NCI-H510A (cell line): ENCODE data around the gene SYNPO2.
"Not testable (repeated sequence)": the region's sequence is repeated elsewhere in the genome, so short reads cannot be mapped to it uniquely, and the experiment has no call there.

ENCODE experiments used
- DNase-seq: peaks from one replicate; lab custom pipeline; 2025; lab: John Stamatoyannopoulos, UW

Gene SYNPO2

DNA sequence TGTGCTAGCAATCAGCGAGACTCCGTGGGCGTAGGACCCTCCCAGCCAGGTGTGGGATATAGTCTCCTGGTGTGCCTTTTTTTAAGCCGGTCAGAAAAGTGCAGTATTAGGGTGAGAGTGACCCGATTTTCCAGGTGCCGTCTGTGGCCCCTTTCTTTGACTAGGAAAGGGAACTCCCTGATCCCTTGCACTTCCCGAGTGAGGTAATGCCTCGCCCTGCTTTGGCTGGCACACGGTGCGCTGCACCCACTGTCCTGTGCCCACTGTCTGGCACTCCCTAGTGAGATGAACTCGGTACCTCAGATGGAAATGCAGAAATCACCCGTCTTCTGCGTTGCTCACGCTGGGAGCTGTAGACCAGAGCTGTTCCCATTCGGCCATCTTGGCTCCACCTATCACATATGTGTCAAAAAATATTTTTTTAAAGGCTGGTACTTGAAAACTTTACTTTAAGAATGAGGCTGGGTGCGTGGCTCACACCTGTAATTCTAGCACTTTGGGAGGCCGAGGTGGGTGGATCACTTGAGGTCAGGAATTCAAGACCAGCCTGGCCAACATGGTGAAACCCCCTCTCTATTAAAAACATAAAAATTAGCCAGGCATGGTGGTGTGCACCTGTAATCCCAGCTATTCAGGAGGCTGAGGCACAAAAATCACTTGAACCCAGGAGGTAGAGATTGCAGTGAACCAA lies 179.2 kb downstream of the SYNPO2 start:
- not testable (repeated sequence) for DNase-seq

DNA sequence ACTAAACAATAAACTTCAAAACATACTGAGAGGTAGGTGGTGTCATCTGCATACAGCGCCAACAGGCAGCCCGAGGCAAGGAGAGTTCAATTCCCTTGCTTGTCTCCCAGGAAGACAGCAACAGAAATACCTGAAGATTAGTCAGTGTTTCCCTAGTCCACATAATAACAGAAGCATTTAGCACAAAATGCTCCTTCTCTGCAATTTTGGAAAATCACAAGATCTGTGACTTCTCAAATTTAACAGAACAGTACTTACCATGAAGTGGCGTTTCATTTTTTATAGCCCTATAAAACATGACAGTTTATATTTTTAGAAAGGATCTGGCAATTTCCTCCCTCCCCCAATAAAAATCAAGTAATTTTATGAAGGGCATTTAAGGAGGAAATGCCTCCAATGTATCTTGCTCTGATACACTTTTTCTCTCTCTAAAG lies 179.9 kb downstream of the SYNPO2 start:
- DNase-seq: no peak

DNA sequence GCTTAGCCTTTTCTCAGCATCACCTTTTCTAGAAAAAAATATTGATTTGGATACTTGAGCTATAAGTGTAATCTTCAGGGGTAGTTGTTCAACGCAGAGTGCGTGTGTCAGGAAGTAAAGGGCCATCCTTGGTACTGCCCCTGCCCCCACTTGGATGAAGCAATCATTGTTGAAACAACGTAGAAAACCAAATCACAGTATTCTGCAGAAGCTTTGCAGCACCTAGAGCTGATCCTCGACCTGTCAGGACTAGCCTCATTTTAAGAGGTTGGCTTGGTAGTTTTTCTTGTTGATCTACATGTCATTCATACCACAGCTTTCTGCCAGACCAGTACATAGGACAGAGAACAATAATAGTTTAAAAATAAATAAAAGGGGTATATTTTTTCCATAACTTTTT lies 181.6 kb downstream of the SYNPO2 start:
- DNase-seq: no peak

DNA sequence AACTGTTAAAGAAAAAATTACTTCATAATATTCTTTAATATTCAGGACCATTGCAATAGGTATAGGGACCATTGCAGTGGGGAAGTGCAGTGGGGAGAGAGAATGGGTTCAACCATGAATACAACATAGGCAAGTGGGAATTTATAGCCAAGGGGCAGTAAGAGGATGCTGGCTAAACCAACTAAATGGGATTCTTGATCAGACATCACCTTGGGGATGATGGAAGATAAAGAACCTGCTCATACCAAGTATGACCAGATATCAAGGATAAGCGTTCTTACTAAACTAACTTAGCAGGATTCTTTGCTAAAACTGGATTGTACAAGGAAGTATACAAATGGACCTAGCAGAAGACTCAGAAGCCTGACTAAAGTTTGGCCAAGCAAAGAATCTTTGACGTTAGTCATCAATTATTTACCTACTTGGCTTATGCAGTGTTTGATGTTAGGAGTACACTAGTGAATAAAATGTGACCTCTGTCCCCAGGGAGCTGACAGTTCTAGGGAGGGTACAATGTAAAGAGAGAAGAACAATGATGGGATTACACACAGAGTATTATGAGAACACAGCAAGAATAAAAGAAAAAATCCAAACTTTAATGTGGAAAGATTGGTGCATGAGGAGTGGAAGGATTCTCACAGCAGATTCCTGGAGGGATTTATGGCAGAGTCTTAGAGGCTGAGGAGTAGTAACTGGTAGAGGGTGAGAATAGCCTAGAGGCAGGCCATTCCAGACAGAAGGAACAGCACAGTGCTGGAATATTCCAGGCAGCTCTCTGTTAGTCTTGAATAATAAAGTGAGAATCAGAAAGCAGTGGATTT lies 192.3 kb downstream of the SYNPO2 start:
- no peak for DNase-seq

DNA sequence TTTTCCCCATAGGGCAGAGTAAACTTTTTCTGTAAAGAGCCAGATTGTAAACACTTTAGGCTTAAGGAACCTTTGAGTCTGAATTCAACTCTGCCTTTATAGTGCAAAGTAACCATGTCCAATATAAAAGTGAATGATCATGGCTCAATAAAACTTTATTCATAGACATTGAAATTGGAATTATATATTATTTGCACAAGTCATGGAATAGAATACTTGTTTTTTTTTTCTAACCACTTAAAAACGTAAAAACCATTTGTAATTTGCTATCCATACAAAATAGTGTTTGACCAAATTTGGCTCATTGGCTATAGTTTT lies 192.8 kb downstream of the SYNPO2 start:
- DNase-seq: no peak

- DNase-seq: no peak
These were observed 193.3 kb downstream of the SYNPO2 start for GRCh38 chr4:119081943-119082342.

- no peak for DNase-seq
These were observed 194.0 kb downstream of the SYNPO2 start for GRCh38 chr4:119082661-119083060.

DNA sequence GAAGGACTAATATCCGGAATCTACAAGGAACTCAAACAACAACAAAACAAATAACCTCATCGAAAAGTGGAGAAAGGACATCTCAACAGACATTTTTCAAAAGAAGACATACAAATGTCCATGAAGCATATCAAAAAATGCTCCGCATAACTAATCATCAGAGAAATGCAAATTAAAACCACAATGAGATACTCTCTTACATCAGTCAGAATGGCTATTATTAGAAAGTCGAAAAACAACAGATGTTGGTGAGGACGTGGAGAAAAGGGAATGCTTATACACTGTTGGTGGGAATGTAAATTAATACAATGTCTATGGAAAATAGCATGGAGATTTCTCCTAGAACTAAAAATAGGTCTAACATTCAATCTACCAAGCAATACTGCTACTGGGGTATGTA lies 195.9 kb downstream of the SYNPO2 start:
- no peak for DNase-seq

DNA sequence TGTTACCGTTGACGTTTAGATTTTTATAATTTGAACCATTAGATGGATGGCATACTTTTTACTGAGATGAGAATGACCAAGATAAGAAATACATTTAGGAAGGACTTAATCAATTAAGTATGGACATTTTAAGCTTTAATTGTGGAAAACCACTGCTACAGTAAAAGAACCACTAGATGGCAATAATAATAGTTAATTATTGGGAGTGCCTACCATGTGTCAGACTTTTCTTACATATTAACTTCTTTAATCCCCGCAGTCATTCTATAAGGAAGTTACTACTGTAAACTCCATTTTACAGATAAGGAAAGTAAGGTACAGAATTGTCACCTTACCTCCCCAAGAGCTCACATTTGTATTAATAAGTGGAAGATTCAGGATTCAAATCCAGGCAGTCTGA lies 198.5 kb downstream of the SYNPO2 start:
- no peak for DNase-seq

DNA sequence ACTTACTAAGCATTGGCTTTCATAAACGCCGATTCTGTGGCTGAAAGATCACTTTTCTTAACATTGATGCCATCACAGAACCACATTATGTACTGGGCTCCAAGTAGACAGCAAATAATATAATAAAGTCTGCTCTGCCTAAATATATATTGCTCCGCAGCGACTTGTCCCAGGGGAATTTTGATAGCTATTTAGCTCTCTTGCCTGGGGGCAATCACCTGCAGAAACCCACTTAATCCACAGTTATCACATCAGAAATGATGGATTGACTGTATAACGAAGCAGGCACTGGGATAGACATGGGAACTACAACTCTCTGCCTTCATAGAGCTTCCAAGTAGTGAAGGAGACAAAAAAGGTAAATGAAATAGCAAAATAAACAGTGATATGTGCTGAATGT lies 199.0 kb downstream of the SYNPO2 start:
- no peak for DNase-seq

- no peak for DNase-seq
These were observed 204.6 kb downstream of the SYNPO2 start for GRCh38 chr4:119093042-119093827.

DNA sequence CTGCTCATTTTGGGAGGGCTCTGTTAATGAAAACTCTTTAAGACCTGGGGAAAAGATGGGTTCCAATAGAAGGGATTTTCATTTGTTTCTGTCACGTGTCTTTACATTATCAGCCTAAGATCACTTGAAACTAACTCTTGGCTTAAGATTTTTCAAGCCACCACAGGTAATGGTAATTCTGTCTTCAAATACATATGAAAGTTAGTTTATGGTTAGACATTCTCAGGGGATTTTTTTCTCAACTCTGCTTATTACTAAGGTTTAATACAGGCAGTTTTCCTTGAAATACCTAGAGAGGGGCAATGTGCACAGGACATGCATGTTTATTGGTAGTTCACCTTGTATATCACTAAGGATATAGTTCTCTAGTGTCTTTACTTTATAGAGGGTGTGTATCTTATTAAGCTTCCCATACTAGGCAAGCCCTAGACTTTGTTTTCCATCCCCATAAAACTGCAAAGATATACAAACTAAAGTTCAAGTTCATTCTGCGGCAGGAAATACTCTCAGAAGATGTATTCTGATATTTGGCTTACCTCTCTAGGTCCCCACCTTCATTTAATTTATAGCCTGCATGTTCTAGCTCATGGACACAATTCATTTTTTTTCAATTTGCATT lies 208.7 kb downstream of the SYNPO2 start:
- no peak for DNase-seq

DNA sequence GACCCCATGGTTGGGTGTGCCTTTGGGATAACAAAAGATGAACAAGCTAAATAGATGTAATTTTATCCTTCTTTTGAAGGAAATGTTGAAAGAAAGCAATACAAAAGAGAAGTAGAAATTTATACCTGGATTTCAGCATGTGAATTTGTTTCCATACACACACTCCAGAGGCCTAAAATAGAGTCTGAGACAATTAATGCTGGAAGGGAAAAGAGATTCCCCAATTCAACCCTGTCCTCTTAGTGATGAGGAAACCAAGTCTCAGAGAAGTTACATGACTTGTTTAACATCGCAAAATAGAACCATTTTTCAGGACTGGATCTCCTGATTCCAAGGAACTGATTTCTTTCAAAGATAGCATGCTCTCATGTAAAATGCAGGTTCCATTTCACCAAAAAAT lies 209.7 kb downstream of the SYNPO2 start:
- no peak for DNase-seq

- DNase-seq: no peak
These were observed 210.7 kb downstream of the SYNPO2 start for GRCh38 chr4:119099227-119099810.

GRCh38 chr4:119100655-119101054 lies 212.0 kb downstream of the SYNPO2 start:
- DNase-seq: no peak

- DNase-seq: no peak
These were observed 214.6 kb downstream of the SYNPO2 start for GRCh38 chr4:119103263-119103662.

- no peak for DNase-seq
These were observed 216.1 kb downstream of the SYNPO2 start for GRCh38 chr4:119104644-119105273.

- no peak for DNase-seq
These were observed 217.0 kb downstream of the SYNPO2 start for GRCh38 chr4:119105605-119106004.

DNA sequence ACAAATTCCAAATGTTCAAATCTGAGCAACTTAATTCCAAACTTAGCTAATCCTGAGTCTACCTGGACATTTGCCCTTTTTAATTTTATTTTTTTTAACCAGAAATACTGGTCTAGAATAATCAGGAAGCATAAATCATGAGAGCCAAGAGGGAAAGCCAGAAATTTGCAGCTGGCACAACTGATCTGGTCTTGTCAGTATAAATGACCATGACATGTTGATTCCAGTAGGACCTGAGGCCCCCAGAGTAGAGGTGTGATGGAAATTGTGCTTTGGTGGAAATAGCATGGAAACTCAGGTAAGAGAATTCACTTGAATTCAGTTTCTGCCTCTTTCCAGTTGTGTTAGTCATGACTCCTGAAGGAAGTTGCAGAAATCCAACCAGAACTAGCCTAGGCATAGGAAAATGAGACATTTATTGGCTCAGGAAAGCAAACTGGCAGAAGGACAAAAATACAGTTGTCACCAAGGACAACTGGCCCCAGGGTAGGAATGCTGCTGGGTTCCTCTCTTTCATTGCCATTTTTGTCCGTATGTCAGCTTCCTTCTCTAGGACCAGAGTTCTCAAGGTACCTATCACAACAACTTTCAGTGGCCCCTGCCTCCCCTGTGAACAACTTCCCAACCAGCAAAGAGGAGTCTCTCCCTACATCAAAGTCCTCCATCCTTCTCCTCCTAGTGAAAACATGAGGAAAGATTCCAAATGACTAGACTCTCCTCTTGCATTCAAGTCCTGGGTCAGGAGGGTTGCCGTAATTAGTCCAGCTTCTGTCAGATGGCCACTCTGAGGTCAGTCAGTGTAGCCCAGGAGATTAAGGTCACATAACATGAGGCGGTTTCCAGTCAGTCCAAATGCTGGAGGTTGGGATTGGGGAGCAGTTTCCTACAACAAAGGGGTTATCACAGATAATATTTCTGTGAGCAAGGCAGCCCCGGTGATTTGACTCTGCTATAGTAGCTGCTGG lies 217.7 kb downstream of the SYNPO2 start:
- DNase-seq: no peak

DNA sequence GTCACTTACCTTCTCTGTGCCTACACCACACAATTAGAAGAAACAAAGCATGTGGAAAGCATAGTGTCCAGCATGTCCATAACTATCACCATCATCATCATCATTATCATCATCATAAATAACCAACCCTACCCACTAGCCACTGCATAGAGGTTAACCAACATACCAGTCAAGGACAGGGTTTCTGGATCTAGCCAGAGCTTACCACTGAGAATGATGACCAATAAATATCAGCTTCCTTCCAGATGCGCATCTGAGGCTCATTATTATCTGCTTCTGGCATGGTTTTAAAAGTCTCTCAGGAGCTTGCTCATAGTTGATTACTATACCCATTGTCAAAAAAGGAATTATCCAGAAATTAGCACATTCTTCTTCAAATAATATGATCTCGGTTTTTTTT lies 221.5 kb downstream of the SYNPO2 start:
- no peak for DNase-seq
